ENCODE results near the gene TEX26.

Gene TEX26

GRCh38 chr13:31016342-31017325, 84.2 kb downstream of the TEX26 start:
- no peak for DNase-seq

- DNase-seq: no peak
Observed at GRCh38 chr13:31018511-31018910, 86.1 kb downstream of the TEX26 start.

- DNase-seq: no peak
Observed at GRCh38 chr13:31020996-31021395, 88.5 kb downstream of the TEX26 start.

- no peak for DNase-seq
Observed at GRCh38 chr13:31022288-31022895, 89.9 kb downstream of the TEX26 start.

GRCh38 chr13:31022928-31023530, 90.6 kb downstream of the TEX26 start:
- DNase-seq: no peak
